ENCODE measurements around the gene PRDM2. TPM values are rescaled to one million over a fixed set of nuclear protein-coding genes. Genes with fewer than 3 reads are reported as not detected.

The PRDM2 gene
- total and polyA plus RNA-seq, 2 of the 13 experiments (the other 11 are each of a cell fraction or from before 2014, with no cell fraction given), result 4.0 to 6.5 TPM

- TF ChIP-seq ZNF280D (CRISPR knock-in tag; IDR thresholded peaks at IDR 0.05), result no peak
- TF ChIP-seq SIN3B (IDR thresholded peaks at IDR 0.05; ENCODE audit: low read length), result no peak
- TF ChIP-seq ZNF607 (CRISPR knock-in tag; IDR thresholded peaks at IDR 0.05; ENCODE audit: borderline replicate concordance), result no peak
- TF ChIP-seq ESRRA (CRISPR knock-in tag; IDR thresholded peaks at IDR 0.05; ENCODE audit: low read depth), result no peak
Observed at GRCh38 chr1:13737398-13737797, 37.4 kb downstream of the PRDM2 start (continued).

GRCh38 chr1:13746342-13746741, 46.4 kb downstream of the PRDM2 start:
- no peak for DNase-seq (ENCODE audit: low spot score)
- H3K27me3 ChIP-seq (ENCODE audit: control insufficient read depth in 1 of 2, insufficient read depth in 2 of 2, low read length in 2 of 2), result peaks cover 4 to 37% of the 10 kb centered on the region in 2 experiments
- no peak overlapping the region for H2AFZ ChIP-seq (ENCODE audit: low read length)
- peaks cover 16% of the 10 kb centered on the region for H3K79me2 ChIP-seq (ENCODE audit: insufficient read depth, low read length)
- H3K4me1 ChIP-seq (ENCODE audit: insufficient read depth, low read length), result peaks cover 19% of the 10 kb centered on the region
- H3K36me3 ChIP-seq (replicated peaks in 1 of 2; ENCODE audit: control insufficient read depth in 1 of 2, insufficient read depth in 2 of 2, low read length in 2 of 2), result no peaks in the 10 kb centered on the region
- no peaks in the 10 kb centered on the region for H3K9me3 ChIP-seq (ENCODE audit: low read length)
- CTCF ChIA-PET (ENCODE audit: low intra/inter-chr PET ratio, low total read pairs), result no interaction called here
- no peak for FAIRE-seq
- no peak overlapping the region for H3K4me2 ChIP-seq (ENCODE audit: low read depth, low read length)
- in situ Hi-C loops (cut with HindIII; ENCODE audit: extremely low pct_ligation_motif_present, low pct_unique_long_range_greater_than_20kb) (no loop called here), intact Hi-C loops (cut with micrococcal nuclease; ENCODE audit: unreplicated experiment) (no loop called here)
- BruUV-seq (replicated peaks), result no TSS peak
- H3K9ac ChIP-seq (ENCODE audit: insufficient read depth, low read depth, low read length), result no peak overlapping the region
- POLR2A ChIA-PET, result no interaction called here
- 0 out of 2 replicates have a peak, but pooled peaks cover 2% of the 10 kb centered on the region for H4K20me1 ChIP-seq (ENCODE audit: insufficient read depth, low read length)
- H3K4me3 ChIP-seq (replicated peaks in 1 of 3; ENCODE audit: insufficient read depth in 1 of 3, low read depth in 2 of 3, low read length in 3 of 3), result no peak overlapping the region
- no peak for ATAC-seq
- 97% methylated on average over 3 of the region's 3 CpGs for WGBS (ENCODE audit: low lambda C conversion rate)
- no peak overlapping the region for H3K27ac ChIP-seq (ENCODE audit: extremely low read length, insufficient read depth, low read length)
- TF ChIP-seq ERF (CRISPR knock-in tag; IDR thresholded peaks at IDR 0.05) (no peak), BHLHE40 (IDR thresholded peaks at IDR 0.05; ENCODE audit: low read length) (no peak), ZFP36 (IDR thresholded peaks at IDR 0.05; ENCODE audit: borderline replicate concordance, low read depth, low read length, partially characterized antibody) (no peak), CERS6 (CRISPR knock-in tag; IDR thresholded peaks at IDR 0.05) (no peak), ZNF570 (CRISPR knock-in tag; IDR thresholded peaks at IDR 0.05; ENCODE audit: borderline replicate concordance) (no peak), ZNF101 (CRISPR knock-in tag; IDR thresholded peaks at IDR 0.05; ENCODE audit: borderline replicate concordance, low read depth) (no peak), ZNF713 (CRISPR knock-in tag; IDR thresholded peaks at IDR 0.05) (no peak), ZNF800 (CRISPR knock-in tag; IDR thresholded peaks at IDR 0.05) (no peak), SRSF1 (optimal IDR thresholded peaks at IDR 0.05; ENCODE audit: low read depth, low read length) (no peak)
- TF ChIP-seq, protein P1, sequence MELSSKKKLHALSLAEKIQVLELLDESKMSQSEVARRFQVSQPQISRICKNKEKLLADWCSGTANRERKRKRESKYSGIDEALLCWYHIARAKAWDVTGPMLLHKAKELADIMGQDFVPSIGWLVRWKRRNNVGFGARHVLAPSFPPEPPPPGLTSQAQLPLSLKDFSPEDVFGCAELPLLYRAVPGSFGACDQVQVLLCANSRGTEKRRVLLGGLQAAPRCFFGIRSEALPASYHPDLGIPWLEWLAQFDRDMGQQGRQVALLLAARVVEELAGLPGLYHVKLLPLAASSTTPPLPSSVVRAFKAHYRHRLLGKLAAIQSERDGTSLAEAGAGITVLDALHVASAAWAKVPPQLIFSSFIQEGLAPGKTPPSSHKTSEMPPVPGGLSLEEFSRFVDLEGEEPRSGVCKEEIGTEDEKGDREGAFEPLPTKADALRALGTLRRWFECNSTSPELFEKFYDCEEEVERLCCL (CRISPR knock-in tag; IDR thresholded peaks at IDR 0.05; ENCODE audit: borderline replicate concordance), result no peak
- TF ChIP-seq, protein P2, sequence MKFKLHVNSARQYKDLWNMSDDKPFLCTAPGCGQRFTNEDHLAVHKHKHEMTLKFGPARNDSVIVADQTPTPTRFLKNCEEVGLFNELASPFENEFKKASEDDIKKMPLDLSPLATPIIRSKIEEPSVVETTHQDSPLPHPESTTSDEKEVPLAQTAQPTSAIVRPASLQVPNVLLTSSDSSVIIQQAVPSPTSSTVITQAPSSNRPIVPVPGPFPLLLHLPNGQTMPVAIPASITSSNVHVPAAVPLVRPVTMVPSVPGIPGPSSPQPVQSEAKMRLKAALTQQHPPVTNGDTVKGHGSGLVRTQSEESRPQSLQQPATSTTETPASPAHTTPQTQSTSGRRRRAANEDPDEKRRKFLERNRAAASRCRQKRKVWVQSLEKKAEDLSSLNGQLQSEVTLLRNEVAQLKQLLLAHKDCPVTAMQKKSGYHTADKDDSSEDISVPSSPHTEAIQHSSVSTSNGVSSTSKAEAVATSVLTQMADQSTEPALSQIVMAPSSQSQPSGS (CRISPR knock-in tag; IDR thresholded peaks at IDR 0.05), result no peak

Measured in HepG2 (cell line).